GM11168 (cell line): ENCODE measurements around the gene MTNR1A.
"Not testable (repeated sequence)": the region's sequence is repeated elsewhere in the genome, so short reads cannot be mapped to it uniquely, and the experiment has no call there.

Experiments used
- in situ Hi-C: fragments of 300-500 bp; cut with MboI; formaldehyde crosslinking; loops from one replicate; pipeline ENCODE4 v1.12.0; 2022; ENCODE audit warnings: low sequenced_read_pairs; ENCODE audit not compliant: unreplicated experiment

The MTNR1A gene

DNA sequence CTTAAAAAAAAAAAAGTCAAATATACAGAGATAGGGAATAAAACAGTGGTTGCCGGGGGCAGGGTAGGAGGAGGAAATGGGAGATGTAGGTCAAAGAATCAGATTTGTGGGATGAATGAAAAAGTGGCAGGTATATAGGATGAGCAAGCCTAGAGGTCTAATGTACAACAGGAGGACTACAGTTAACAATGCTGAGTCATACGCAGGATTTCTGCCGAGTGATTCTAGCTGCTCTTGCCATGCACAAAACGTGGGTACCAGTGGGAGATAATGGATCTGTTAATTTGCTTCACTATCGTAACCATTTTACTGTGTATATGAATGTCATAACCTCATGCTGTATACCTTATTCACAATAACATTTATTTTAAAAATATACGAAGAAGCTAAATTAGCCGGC lies 10.7 kb upstream of the MTNR1A start:
- in situ Hi-C loops: loop anchor here (25.0 kb wide), 1 partner anchor 254 kb away; no protein-coding TSS in a partner anchor

DNA sequence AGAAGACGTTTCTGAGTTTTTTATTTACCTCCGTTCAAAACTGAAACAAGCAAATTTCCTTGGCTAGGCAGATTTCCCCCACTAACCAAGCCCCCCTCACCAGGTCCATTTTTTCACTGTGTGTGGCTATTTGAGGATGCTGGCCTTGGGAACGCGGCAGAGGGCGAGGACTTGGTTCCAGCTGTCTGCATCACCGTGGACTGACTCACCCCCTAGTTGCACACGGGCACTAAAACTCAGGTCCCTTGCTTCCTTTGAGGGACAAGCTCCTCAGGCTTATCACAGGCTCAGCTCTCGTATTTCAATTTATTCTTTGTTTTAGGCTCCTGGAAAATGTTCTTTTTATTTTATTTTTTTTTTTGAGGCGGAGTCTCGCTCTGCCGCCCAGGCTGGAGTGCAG lies 8.4 kb upstream of the MTNR1A start:
- in situ Hi-C loops: loop anchor here (25.0 kb wide), 1 partner anchor 251 kb away; no protein-coding TSS in a partner anchor

DNA sequence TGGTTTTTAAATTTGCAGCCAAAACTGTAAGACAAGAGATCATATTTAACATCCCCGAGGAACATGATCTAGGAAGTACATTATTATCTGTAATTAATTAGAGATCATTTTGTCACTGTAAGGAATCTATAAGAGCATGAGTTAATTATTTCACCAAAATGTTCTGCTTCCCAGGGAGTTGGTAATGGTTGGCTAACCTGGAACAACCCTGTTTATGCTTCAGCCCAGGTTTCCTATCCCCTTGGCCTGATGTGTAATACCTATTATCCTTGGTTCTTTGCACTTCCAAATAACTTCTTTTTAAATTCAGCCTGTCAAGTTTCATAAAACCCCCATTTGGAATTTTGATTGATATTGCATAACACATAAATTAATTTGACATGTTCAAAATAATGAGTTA lies 6.4 kb upstream of the MTNR1A start:
- in situ Hi-C loops: loop anchor here (25.0 kb wide), 1 partner anchor 249 kb away; no protein-coding TSS in a partner anchor

DNA sequence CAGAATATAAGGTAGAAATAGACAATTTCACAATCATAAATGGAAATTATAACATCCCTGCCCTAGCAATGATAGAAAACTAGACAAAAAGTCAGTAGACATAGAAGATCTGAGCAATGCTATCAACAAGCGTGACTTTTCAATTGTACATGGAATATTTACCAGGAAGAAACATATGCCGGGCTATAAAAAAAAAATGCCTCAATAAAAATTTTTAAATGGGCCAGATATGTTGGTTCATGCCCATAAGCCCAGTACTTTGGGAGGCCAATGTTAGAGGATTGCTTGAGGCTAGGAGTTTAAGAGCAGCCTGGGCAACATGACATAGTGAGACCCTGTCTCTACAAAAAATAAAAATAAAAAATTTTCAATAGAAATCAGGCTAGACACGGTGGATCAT lies 5.3 kb upstream of the MTNR1A start:
- in situ Hi-C loops: loop anchor here (25.0 kb wide), 1 partner anchor 248 kb away; no protein-coding TSS in a partner anchor

DNA sequence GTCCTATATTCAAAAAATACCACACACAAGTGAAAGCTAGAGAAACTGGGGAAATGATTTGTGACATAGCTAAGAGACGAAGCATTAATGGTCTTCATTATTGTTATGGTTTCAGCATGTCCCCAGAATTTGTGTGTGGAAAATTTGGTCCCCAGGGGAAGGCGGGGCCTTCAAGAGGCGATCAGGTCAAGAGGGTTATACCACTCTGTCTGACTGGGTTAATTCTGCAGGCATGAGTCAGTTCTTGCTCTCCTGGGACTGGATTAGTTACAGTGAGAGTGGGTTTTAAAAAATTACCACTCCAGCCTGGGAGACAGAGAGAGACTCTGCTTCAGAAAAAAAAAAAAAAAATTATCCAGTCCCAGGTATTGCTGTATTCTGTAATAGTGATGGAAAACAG lies 2.1 kb upstream of the MTNR1A start:
- in situ Hi-C loops: loop anchor here (25.0 kb wide), 1 partner anchor 245 kb away; no protein-coding TSS in a partner anchor

DNA sequence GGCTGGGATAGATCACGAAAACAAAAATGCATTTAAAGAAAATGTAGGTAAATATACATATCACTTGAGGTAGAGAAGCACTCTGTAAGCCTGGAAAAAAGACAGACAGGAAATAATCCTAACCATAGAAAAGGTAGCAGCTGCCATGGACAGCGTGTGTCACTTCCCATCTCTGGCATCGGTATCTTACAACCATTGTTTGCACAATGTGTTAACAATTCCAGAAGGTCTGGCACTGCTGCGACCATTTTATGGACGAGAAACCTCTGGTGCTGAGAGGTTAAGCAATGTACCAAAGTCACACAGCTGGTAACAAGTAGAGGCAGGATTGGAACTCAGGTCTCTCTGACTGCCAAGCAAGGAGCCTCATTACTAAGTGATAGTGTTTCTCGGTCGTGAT lies 1.7 kb upstream of the MTNR1A start:
- in situ Hi-C loops: loop anchor here (25.0 kb wide), 1 partner anchor 245 kb away; no protein-coding TSS in a partner anchor

DNA sequence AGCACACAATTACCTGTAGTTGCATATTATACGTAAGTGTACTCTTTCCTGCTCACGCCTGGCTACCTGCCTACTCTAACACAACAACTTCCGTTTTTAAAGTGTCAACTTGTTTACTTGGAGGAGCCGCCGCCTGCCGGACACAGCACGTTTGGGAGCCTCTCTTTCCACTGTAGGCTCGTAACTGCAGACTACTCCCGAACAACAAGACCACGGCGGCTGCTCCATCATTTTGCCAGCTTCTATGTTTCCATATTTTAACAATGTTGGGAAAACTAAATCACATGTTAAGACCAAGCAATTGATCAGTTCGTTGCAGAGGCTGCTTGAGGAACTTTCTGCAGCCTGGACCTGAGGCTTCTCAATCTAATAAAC lies 841 bp downstream of the MTNR1A start:
- in situ Hi-C loops: loop anchor here (25.0 kb wide), 1 partner anchor 242 kb away; no protein-coding TSS in a partner anchor

DNA sequence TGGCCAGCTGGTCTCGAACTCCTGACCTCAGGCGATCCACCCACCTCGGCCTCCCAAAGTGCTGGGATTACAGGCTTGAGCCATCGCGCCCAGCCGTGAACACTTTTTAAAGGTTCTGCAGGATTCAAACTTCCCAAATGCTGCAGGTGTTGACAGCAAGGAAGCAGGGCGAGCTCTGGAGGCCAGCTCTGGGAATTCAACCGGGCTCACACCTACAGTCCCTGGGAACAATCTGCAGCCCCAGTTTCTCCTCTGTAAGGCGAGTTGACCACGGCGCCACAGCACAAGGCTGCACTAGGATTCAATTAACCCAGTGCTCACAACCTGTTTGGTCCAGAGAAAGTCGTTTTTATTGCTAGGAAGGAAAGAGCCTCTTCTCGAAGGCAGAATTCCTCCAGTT lies 1.6 kb downstream of the MTNR1A start:
- in situ Hi-C loops: loop anchor here (25.0 kb wide), 1 partner anchor 241 kb away; no protein-coding TSS in a partner anchor

DNA sequence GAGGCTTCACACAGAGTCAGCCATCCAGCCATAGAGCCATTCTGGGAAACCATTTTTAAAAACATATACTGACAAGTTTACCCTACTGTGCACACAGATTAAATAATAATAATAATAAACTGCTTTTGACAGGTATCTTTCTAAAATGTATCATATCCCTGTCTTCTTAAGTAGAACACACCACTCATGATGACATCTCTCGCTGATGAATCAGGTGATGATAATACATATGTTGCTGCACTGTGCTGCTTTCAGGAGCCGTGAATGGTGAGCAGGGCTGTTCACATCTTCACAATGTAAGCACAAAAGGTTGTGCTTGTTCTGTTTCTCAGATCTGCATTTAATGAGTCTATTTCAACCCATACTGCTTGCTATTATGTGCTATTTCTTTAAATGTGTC lies 3.5 kb downstream of the MTNR1A start:
- in situ Hi-C loops: loop anchor here (25.0 kb wide), 1 partner anchor 240 kb away; no protein-coding TSS in a partner anchor

DNA sequence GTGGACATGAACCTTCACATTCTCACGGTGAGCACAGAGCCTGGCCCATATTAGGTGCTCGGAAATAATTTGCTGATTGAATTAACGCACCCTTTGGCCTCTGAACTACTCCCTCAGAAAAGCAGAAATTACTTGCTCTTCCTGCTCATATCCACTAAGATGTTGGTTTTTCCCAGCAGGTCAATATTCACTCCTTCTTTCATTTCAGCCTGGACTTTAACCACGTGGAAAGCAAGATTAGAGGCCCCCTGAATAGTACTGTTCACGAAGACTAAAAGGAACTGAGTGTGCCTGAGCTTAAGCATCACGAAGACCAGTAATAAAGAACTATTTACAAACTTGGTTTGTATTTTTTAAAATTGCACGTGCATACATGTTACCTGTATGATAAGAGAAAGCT lies 9.9 kb downstream of the MTNR1A start:
- in situ Hi-C loops: no loop called here

DNA sequence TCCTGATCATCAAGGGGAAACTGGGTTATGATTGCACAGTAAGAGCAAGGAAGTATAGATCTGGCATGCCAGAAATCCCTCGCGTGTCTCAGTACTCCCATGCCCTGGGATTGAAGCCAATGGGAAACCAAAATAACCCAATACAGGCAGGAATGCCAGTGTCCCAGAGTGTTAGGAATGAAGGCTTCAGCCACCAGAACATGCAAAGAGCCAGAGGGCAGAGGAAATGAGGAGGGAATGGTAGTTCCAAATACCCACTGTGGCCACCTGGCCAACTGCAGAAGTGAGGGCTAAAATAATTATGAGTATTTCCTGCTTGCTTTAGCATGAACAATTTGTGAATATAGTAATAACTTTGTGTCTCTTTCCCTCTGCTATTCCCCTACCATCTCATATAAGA lies 12.2 kb downstream of the MTNR1A start:
- in situ Hi-C loops: no loop called here

DNA sequence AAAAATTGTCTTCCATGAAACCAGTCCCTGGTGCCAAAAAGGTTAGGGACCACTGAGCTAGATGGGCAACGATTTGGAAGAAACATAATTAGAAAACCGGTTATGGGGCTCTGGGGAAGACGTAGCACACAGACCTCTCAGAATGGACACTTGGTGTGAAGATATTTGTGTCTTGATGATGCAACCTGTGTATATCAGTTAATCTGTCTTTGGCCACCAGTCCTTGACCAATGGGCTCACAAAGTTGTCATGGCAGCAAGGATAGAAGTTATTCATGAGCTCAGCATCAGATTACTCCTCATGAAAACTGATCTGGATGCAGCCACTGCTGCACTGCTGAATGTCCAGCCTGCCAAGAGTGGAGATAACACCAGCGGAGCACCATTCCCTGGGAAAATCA lies 13.6 kb downstream of the MTNR1A start:
- in situ Hi-C loops: no loop called here

DNA sequence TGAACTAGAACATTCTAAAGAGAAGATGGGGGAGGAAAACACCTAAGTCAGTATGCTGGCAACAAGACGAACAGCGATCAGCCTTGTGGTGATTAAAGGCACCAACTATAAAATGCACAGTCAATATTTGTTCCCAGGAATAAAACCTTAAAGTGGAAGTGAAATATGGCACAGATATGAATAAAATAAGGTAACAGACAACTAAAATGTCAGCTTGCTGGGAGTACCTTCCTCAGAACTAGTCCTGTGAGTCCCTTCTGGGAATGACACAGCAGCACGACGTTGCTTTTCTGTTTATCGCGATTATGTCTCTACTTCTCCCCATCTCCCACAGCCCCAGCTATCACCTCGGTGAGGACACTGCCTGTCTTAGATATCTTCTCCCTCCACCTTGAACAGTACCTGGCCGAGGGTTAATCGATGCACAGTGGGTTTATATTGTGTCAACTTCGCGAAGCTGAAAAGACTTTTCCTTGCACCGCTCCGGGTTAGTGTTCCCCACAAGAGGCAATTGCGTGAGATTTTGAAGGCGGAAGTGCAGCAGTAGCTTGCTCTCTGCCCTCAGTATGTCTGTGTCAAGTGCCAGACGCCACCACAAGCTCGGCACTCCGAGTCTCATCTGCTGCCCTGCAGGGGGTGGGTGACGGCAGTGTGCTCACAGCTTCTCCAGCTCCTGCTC lies 17.4 kb downstream of the MTNR1A start:
- in situ Hi-C loops: no loop called here

DNA sequence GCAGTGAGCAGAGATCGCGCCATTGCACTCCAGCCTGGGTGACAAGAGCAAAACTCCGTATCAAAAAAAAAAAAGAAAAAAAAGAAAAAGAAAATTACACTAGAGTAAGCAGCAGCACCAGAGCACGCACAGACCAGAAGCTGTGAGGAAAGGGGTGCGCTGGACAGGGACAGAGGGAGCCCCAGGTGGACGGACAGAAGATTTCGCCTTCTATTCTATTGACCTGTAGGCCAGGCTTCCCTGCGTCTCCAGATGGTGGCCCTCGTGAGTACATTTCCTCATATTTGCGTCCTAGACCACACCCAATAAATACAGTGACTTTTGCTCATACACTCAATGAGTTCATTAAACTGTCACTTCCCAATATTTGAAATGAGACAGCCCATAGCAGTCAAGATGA lies 19.1 kb downstream of the MTNR1A start:
- in situ Hi-C loops: no loop called here

DNA sequence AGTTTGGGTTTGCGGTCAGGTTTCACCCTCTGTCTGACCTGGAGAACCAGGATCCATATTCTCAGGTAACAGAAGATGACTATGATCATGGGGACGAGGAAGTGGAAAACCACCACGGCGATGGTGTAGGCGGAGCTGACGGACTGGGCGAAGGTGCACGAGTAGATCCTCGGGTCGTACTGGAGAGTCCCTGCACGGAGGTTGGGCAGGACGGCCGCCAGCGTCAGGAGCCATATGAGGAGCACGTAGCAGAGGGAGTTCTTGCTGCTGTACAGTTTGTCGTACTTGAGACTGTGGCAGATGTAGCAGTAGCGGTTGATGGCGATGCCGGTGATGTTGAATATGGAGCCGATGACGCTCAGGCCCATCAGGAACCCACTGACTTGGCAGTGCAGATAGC lies 21.3 kb downstream of the MTNR1A start:
- in situ Hi-C loops: no loop called here

DNA sequence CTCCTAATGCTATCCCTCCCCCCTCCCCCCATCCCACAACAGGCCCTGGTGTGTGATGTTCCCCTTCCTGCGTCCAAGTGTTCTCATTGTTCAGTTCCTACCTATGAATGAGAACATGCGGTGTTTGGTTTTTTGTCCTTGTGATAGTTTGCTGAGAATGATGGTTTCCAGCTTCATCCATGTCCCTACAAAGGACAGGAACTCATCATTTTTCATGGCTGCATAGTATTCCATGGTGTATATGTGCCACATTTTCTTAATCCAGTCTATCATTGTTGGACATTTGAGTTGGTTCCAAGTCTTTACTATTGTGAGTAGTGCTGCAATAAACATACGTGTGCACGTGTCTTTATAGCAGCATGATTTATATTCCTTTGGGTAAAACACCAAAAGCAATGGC lies 31.4 kb downstream of the MTNR1A start:
- in situ Hi-C loops: not testable (repeated sequence)

DNA sequence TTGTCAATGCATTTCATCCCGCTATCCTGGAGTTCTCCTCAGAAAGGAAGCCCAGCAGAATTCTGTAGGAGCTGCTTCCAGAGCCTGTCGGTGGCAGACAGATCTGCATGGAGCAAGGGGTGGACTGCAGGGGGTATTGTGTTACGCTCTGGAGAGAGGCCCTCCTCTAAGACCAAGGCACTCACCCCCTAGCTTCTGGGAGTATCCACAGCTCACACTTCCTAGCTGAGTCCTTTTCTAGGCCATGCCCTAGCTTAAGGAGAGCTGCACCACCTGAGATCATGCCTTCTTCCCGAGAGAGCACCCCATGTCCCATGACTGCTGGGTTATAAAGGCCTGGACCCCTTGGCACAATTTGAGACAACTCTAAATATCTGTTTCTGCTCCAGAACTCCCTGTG lies 39.1 kb downstream of the MTNR1A start:
- in situ Hi-C loops: no loop called here

DNA sequence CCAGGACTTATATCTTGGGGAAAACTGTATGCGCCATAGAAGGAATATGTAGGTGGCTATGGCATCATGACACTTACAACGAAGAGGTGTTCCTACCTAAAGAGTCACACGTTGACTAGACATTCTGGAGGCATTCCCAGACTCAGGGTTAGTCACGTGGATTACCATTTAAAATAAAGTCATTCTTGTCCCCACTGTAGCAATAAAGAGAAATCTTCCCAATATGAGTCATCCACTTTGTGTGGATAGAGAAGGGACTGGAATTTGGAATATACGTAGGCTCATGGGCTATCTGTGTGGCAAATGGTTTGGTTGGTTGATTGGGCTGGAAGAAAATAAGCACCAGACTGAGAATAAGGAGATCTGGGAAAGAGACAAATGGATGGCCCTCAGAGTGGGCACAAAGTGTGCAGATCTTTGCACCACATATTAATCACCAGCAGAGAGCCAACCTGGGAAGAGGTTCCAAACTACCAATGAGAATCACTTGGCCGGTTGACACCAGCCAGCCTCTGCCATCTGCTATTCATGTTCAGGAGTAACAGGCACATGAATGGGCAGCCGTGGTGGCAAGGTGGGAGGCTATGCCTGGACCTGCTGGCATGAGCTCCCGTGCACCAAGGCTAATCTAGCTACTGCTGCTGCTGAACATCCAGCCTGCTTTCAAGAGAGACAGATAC lies 41.0 kb downstream of the MTNR1A start:
- in situ Hi-C loops: no loop called here

DNA sequence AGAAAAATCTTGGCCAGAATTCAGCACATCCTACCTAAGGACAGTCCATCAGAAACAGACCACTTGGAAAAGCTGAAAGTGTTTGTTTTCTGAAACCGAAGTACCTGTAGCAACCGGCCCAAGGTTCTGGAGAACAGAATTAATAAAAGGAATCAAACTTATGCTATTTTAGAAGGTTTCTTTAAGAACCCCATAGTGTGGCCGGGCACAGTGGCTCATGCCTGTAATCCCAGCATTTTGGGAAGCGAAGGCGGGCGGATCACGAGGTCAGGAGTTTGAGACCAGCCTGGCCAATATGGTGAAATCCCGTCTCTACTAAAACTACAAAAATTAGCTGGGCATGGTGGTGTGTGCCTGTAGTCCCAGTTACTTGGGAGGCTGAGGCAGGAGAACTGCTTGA lies 50.6 kb downstream of the MTNR1A start:
- in situ Hi-C loops: not testable (repeated sequence)

DNA sequence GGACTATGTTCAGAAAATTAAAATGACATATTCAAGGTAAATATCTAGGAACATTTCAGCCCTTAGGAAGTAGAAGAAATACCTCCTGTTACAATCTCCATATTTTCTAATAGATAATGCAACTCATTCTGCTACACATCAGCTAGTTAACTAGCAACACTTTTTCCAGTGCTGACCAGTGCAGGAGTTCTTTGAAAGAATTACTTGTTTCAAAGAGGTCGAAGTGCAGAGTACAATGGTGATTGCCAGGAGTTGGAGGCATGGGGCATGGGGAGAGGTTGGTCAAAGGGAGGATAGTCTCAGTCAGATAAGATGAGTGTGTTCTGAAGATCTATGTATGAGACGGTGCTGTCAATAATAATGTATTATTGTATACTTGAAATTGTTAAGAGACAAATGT lies 53.1 kb downstream of the MTNR1A start:
- in situ Hi-C loops: no loop called here

DNA sequence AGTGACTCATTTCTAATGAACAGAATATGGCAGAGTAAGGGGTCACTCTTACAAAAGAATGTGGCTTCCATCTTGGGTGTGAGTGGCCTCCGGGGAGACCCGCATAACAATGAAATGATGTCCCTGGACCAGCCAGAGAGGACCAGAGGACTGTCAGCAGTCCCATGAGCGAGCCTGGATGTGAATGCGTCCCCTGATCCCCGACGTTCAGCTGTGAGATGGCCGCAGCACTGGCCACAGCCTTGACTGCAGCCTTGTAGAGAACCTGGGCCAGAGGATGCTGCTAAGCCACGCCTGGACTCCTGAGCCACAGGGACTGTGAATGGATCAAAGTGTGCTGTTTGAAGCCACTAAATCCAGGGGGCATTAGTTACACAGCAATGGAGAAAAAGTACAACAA lies 53.8 kb downstream of the MTNR1A start:
- in situ Hi-C loops: no loop called here
